Measurements from ENCODE around the gene ZNF33A. TPM values are rescaled to one million over a fixed set of nuclear protein-coding genes. Genes with fewer than 3 reads are reported as not detected.

Gene ZNF33A
- total RNA-seq, 1 experiment from 2014 or later = 19.0 TPM

GRCh38 chr10:38112159-38112558 is 101.7 kb downstream of the ZNF33A start:
- Mint-ChIP-seq H3K36me3 (ENCODE audit: insufficient read depth, unreplicated experiment) (peaks cover 6% of the 10 kb centered on the region), H3K27ac (ENCODE audit: unreplicated experiment) (no peak overlapping the region), H3K4me3 (ENCODE audit: low read depth, unreplicated experiment) (no peak overlapping the region), H3K9me3 (ENCODE audit: low read depth, unreplicated experiment) (peaks cover 20% of the 10 kb centered on the region), H3K4me1 (ENCODE audit: low read depth, unreplicated experiment) (no peaks in the 10 kb centered on the region), H3K27me3 (ENCODE audit: unreplicated experiment) (no peaks in the 10 kb centered on the region)
- no TSS peak for BruUV-seq (replicated peaks)
- CTCF ChIA-PET = no interaction called here
- DNase-seq = no peak
- no peak for TF ChIP-seq CTCF (IDR thresholded peaks at IDR 0.05; ENCODE audit: unreplicated experiment)
- intact Hi-C loops (cut with micrococcal nuclease; ENCODE audit: unreplicated experiment) = no loop called here

Other genes starting within 250 kb of the ZNF33A start
- gene ZNF248, start 153.1 kb upstream of the ZNF33A start, total RNA-seq (2022) = 8.9 and 10.8 TPM in 2 replicates
- 2.8 and 3.0 TPM in 2 replicates for gene ZNF25, start 34.0 kb upstream of the ZNF33A start, total RNA-seq (2022)
- 8.1 and 8.6 TPM in 2 replicates for gene ZNF37A, start 83.7 kb downstream of the ZNF33A start, total RNA-seq (2022)